ENCODE measurements around the gene TMC2. TPM values are rescaled to one million over a fixed set of nuclear protein-coding genes. Genes with fewer than 3 reads are reported as not detected.

TMC2 gene, protein sequence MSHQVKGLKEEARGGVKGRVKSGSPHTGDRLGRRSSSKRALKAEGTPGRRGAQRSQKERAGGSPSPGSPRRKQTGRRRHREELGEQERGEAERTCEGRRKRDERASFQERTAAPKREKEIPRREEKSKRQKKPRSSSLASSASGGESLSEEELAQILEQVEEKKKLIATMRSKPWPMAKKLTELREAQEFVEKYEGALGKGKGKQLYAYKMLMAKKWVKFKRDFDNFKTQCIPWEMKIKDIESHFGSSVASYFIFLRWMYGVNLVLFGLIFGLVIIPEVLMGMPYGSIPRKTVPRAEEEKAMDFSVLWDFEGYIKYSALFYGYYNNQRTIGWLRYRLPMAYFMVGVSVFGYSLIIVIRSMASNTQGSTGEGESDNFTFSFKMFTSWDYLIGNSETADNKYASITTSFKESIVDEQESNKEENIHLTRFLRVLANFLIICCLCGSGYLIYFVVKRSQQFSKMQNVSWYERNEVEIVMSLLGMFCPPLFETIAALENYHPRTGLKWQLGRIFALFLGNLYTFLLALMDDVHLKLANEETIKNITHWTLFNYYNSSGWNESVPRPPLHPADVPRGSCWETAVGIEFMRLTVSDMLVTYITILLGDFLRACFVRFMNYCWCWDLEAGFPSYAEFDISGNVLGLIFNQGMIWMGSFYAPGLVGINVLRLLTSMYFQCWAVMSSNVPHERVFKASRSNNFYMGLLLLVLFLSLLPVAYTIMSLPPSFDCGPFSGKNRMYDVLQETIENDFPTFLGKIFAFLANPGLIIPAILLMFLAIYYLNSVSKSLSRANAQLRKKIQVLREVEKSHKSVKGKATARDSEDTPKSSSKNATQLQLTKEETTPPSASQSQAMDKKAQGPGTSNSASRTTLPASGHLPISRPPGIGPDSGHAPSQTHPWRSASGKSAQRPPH
- total RNA-seq, result not detected in 2 replicates

DNA sequence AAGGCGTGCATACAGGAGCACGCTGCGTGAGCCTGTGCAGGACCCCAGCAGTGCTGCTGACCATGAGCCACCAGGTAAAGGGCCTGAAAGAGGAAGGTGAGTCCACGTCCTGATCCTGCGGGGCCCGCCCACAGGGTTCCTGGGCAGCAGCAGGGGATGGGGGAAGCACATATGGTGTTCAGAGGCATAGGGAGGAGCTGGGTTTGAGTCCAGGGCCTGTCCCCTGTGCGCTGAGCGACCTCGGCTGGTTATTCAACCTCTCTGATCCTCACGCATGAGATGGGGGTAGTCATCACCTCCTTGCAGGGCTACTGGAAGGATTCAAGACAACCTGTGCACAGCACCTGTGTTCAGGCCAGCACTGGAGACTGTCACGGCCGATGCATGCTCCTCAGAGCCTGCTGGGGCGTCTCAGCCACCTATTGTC is at the start of gene TMC2:
Gene TMC2 (plus strand): TSS at position 14 of the 427 bp plus-strand sequence. CDS start 49 bp downstream, at position 63.

DNA sequence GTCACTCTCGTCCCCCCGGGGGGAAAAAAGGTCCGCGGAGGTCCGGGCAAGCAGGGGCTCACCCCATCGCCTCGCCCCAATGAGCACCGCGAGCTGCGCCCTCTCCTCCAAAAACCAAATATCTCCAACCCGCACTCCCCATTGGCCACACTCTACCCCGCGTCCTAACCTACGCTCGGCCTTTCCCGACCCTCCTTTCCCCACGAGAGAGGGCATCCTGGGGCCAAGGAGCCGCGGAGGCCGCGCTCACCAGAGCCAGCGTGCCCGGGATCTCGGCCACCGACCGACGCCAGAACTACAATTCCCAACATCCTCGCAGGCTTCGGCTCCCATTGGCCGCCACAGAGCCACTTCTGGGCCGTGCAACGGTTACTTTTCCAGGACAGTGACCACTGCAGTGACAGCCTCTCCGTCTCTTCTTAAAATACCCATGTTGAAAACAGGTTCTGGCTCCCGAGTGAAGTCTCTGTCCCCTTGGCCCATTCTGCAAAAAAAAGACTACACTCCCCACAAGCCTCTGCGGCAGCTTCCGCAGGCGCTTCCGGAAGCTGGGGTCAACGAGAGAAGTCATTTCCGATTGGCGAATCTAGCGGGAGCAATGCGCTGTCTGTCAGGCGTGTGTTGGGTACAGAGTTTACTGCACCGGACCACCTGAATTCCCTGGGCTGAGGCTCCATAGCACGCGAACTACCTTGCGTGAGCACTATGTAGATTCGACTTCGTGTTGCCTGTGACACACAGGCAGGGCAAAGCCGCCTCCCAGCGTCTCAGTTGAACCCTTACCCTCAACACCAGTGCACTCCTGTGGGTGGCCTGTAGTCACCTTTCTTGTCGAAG is 27.5 kb upstream of the TMC2 start, which contains the start of gene ZNF343:
Gene ZNF343 (minus strand): TSS at position 285 of the 837 bp plus-strand sequence. CDS start 15,020 bp downstream, outside the sequence.

DNA sequence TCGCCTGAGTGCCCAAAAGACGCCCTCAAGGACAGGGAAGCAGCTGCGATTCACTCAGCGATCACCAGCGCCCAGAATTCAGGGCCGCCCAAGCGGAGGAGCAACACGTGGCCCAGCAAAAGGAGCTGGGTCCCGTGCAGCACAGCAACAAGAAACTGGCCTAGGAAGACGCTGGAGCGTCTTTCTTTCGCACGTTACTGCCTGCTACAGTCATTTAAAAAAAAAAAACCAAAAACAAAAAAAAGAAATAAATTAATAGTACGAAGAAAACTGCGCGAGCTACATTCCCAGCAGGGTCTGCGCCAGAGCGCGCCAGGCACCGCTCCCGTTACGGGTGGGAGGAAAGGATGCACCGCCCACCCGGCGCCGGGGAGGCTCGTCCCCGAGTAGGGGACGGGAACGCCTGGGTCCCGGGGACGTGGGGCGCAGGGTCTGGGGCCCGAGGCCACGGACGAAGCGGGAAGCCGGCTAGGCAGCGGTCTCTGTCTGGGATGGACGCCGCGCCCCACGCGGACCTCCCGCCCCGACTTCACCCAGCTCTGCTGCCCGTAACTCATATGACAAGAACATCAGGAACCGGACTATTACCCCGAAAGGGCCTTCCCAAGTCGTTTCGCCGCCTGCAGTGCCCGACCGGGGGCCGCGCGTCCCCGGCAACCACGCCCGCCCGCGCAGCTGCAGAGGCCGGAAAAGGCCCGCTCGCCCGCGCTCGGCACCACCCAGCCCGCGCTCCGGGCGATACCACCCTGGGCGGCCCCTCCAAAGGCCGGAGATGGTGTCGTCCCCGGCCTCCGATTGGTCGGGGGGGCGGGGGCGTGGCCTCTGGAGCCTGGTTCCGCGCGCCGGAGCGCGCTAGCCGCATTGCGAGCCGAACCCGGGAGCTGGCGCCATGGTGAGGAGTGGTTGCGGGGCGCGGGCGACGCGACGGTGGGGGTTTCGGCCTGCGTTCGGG is 115.7 kb downstream of the TMC2 start, which contains the start of gene NOP56:
Gene NOP56 (plus strand): TSS at position 861 of the 952 bp plus-strand sequence. CDS start 29 bp downstream, at position 890.

DNA sequence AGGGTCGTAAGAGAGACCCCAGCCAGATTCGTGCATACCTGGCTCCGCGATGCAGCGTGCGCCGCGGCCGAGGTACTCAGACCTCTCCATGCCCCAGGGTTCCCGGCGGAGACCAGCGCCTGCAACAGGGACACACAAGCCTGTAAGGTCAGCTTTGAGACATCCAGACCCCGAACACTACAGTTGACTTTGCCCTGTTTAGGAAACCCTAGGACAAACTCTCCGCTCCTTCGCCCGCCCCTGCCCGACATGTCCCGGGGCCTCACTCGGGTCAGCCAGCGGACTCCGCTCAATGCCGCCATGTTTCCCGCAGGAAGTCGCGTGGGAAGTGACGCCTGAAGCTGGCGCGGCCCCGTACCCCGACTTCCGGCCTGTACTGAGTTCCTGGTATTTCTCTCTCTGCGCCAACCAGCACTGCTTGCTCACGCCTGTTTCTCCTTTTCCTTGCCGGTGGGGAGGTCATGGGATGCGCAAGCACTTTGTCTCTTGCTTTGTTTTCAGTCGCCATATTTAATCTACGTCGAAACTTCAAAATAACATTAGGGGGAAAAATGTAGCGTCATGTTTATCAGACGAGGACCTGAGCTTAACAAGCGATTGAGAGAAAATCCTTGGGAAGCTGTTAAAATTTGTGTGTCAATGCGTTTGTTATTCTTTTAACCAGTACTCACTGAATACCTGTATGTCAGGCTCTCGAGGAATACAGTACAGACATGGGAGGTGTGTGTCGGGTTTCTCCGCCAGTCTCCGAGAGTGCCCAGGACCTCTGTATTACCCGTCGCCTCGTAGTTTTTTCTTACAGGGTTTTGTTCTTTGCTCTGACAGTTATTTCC is 127.7 kb downstream of the TMC2 start, which contains the start of gene IDH3B:
Gene IDH3B (minus strand): TSS at position 330 of the 833 bp plus-strand sequence. CDS start 28 bp downstream, at position 302.

Small RNAs within 50 kb of the gene (small RNA-seq; reads per million reads assigned to genes)
- not detected for gene SNORA51
- not detected for gene SNORD110
- not detected for gene SNORD56
- gene SNORD57, result not detected
- gene SNORD86, result not detected

Other genes with a start within 250 kb of the TMC2 start
- gene TGM3, start 240.6 kb upstream of the TMC2 start, total RNA-seq, result not detected in 2 replicates
- not detected in 2 replicates for gene TGM6, start 155.7 kb upstream of the TMC2 start, total RNA-seq
- 93.0 and 255 TPM in 2 replicates for gene SNRPB, start 65.8 kb upstream of the TMC2 start, total RNA-seq
- 9.8 and 11.8 TPM in 2 replicates for gene ZNF343, start 27.7 kb upstream of the TMC2 start, total RNA-seq
- 84.9 and 108 TPM in 2 replicates for gene NOP56, start 116.1 kb downstream of the TMC2 start, total RNA-seq
- gene IDH3B, start 127.6 kb downstream of the TMC2 start, total RNA-seq, result 75.8 and 89.3 TPM in 2 replicates
- gene EBF4, start 156.2 kb downstream of the TMC2 start, total RNA-seq, result 4.4 and 13.3 TPM in 2 replicates